Right lobe of liver (tissue), 6 donors: ENCODE measurements around the gene RUNDC3A. TPM values are rescaled to one million over a fixed set of nuclear protein-coding genes. Genes with fewer than 3 reads are reported as not detected.

Experiments used
- ATAC-seq, 4 donors: fragments of 200-7000 bp; cut with Tn5 transposase; one replicate each; pipeline ENCODE4 v1.9.1; 2020; ENCODE audit warnings: mild to moderate bottlenecking in 4 of 4, moderate library complexity in 4 of 4
- DNase-seq, 3 donors: peaks; one replicate each; pipeline ENCODE4 v3.0.0-alpha.2; 2020
- H3K27ac ChIP-seq, 3 donors: fragments of 200-600 bp; one replicate each; pipeline ENCODE4 v1.8.0; 2022
- H3K27me3 ChIP-seq, 2 donors: fragments of 200-600 bp; one replicate each; pipeline ENCODE4 v1.8.0; 2022
- H3K36me3 ChIP-seq, 4 donors: fragments of 200-600 bp; sonication (generic) in 1 of 4; one replicate each; pipeline versions ENCODE4 v1.5.1 to v1.8.0; 2017 to 2022; ENCODE audit warnings: control low read depth in 1 of 4
- H3K4me1 ChIP-seq, 4 donors: fragments of 200-600 bp; sonication (generic) in 1 of 4; one replicate each; pipeline versions ENCODE4 v1.5.1 to v1.8.0; 2017 to 2022; ENCODE audit warnings: control low read depth in 1 of 4
- H3K4me3 ChIP-seq, 3 donors: fragments of 200-600 bp; one replicate each; pipeline ENCODE4 v1.8.0; 2022
- H3K9me3 ChIP-seq, 4 donors: fragments of 200-600 bp; sonication (generic) in 1 of 4; one replicate each; pipeline versions ENCODE4 v1.5.1 to v1.8.0; 2017 to 2022; ENCODE audit warnings: control low read depth in 1 of 4
- CTCF ChIP-seq, 4 donors: fragments of 200-600 bp in 3 of 4; fragments of 450-650 bp in 1 of 4; IDR thresholded peaks; one replicate each; pipeline versions ENCODE4 v1.5.1 to v1.8.0; 2016 to 2022; ENCODE audit warnings: antibody characterized with exemption in 4 of 4, mild to moderate bottlenecking in 2 of 4
- POLR2A ChIP-seq: fragments of 450-650 bp; IDR thresholded peaks from one replicate; pipeline ENCODE4 v1.6.1; 2017; ENCODE audit warnings: antibody characterized with exemption, mild to moderate bottlenecking
- WGBS: methylation state at CpG from one replicate; pipeline ENCODE4 v1.1.6; 2018; ENCODE audit warnings: low coverage, low lambda C conversion rate; ENCODE audit not compliant: insufficient coverage; ENCODE audit errors: missing lambda C conversion rate; 5-methylcytosine and 5-hydroxymethylcytosine counted together
- intact Hi-C, 2 donors: fragments of 100-400 bp; cut with DNase I; formaldehyde crosslinking; loops; one replicate each; pipeline versions ENCODE4 v1.11.2 to v1.14.1; 2022
- total RNA-seq, 6 experiments: library from RNA; depleted of rRNA in 2 of 6; stranded (reverse); fragments of >200 nt in 2 of 6; fragmentation: NEBNext Ultra II Directional in 3 of 6; extraction: Animal tissue kit (Norgen Biotek cat#: 25700) in 3 of 6; gene quantifications; one replicate each; pipeline versions ENCODE4 v1.1.0 to v1.2.4, GENCODE V29; 2016 to 2023
- donor health status: DM: no; HTN: yes; CAD: no.
- donor health status: DM: no; HTN: no; CAD: no.
- donor health status: DM: no; HTN: no; CAD: no.
- donor health status: DM: no; HTN: yes; CAD: no.
- donor health status: DM: no; HTN: yes; CAD: no.

Gene RUNDC3A
- total RNA-seq, 6 experiments from 2014 or later = 0.12 to 0.75 TPM; not detected in 4

- WGBS = 38% methylated on average over 6 of the region's 12 CpGs
- ATAC-seq (peak; percentile 7 to 22 (median 8)), DNase-seq (no peak)
- Histone ChIP-seq H3K9me3 (no peaks in the 10 kb centered on the region), H3K36me3 (no peaks in the 10 kb centered on the region), H3K27me3 (no peaks in the 10 kb centered on the region), H3K4me3 (no peak overlapping the region), H3K4me1 (peaks cover 0 to 4% (median 0%) of the 10 kb centered on the region in 4 donors), H3K27ac (peak overlapping the region in 2 of 3 donors; percentile 49 to 63)
- TF ChIP-seq CTCF (IDR thresholded peaks at IDR 0.05) = no peak
- no peak for TF ChIP-seq POLR2A
- intact Hi-C loops = no loop called here
Measured at GRCh38 chr17:44280392-44280937, 27.9 kb upstream of the RUNDC3A start.

- Histone ChIP-seq H3K27ac (no peak overlapping the region), H3K27me3 (no peaks in the 10 kb centered on the region), H3K4me3 (no peak overlapping the region), H3K4me1 (peaks cover 0 to 4% (median 0%) of the 10 kb centered on the region in 4 donors), H3K36me3 (no peaks in the 10 kb centered on the region), H3K9me3 (no peaks in the 10 kb centered on the region)
- intact Hi-C loops = no loop called here
- DNase-seq (no peak), ATAC-seq (no peak)
- no CpG with 5 or more reads among the region's 2 CpGs for WGBS
- no peak for TF ChIP-seq CTCF (IDR thresholded peaks at IDR 0.05)
- TF ChIP-seq POLR2A = no peak
Measured at GRCh38 chr17:44281570-44281969, 26.8 kb upstream of the RUNDC3A start.

GRCh38 chr17:44282264-44282663 is 26.1 kb upstream of the RUNDC3A start:
- no peak overlapping the region for H3K4me3 ChIP-seq
- peaks cover 0 to 4% (median 0%) of the 10 kb centered on the region in 4 donors for H3K4me1 ChIP-seq
- intact Hi-C loops = no loop called here
- DNase-seq (no peak), ATAC-seq (no peak)
- H3K27ac ChIP-seq = no peak overlapping the region
- no peak for TF ChIP-seq CTCF (IDR thresholded peaks at IDR 0.05)
- no peak for TF ChIP-seq POLR2A
- no CpG with 5 or more reads among the region's 3 CpGs for WGBS
- no peaks in the 10 kb centered on the region for H3K9me3 ChIP-seq
- H3K36me3 ChIP-seq = no peaks in the 10 kb centered on the region
- H3K27me3 ChIP-seq = no peaks in the 10 kb centered on the region

GRCh38 chr17:44283344-44284023 is 24.9 kb upstream of the RUNDC3A start:
- Histone ChIP-seq H3K4me3 (no peak overlapping the region), H3K36me3 (no peaks in the 10 kb centered on the region), H3K4me1 (peaks cover 0 to 4% (median 0%) of the 10 kb centered on the region in 4 donors), H3K9me3 (no peaks in the 10 kb centered on the region), H3K27ac (no peak overlapping the region), H3K27me3 (no peaks in the 10 kb centered on the region)
- DNase-seq (no peak), ATAC-seq (no peak)
- 60% methylated on average over 2 of the region's 8 CpGs for WGBS
- intact Hi-C loops = no loop called here
- TF ChIP-seq CTCF (IDR thresholded peaks at IDR 0.05) (no peak), POLR2A (no peak)
